CD14-positive monocyte (primary cell): Measurements from ENCODE around the gene NLRP10. TPM values are rescaled to one million over a fixed set of nuclear protein-coding genes. Genes with fewer than 3 reads are reported as not detected.

Source experiments
- DNase-seq, 3 donors: peaks; one replicate each; pipeline ENCODE4 v3.0.0-alpha.2; 2011 to 2022
- H2AFZ ChIP-seq: 2 replicates; pipeline ENCODE4 v1.6.0; 2012; ENCODE audit warnings: mild to moderate bottlenecking, low read depth, low read length, inconsistent platforms; ENCODE audit not compliant: insufficient read depth, poor library complexity, severe bottlenecking
- H3K27ac ChIP-seq, 2 donors: 1 replicate in 1 of 2; 2 replicates in 1 of 2; pipeline ENCODE4 v1.5.1; 2012 to 2013; ENCODE audit warnings: low read length in 2 of 2, control low read depth in 1 of 2, inconsistent platforms in 1 of 2, low read depth in 1 of 2, mild to moderate bottlenecking in 1 of 2
- H3K27me3 ChIP-seq, 2 donors: one replicate each; pipeline versions ENCODE4 v1.6.0 to v1.6.1; 2011 to 2013; ENCODE audit warnings: low read length in 2 of 2; ENCODE audit not compliant: control insufficient read depth in 2 of 2, insufficient read depth in 2 of 2
- H3K36me3 ChIP-seq, 2 donors: replicated peaks in 1 of 2; 1 replicate in 1 of 2; 2 replicates in 1 of 2; pipeline versions ENCODE4 v1.5.1 to v1.6.1; 2012 to 2013; ENCODE audit warnings: low read length in 2 of 2, control low read depth in 1 of 2, inconsistent platforms in 1 of 2, mild to moderate bottlenecking in 1 of 2; ENCODE audit not compliant: insufficient read depth in 2 of 2, control insufficient read depth in 1 of 2
- H3K4me1 ChIP-seq, 2 donors: 1 replicate in 1 of 2; 2 replicates in 1 of 2; pipeline versions ENCODE4 v1.5.1 to v1.6.1; 2012 to 2013; ENCODE audit warnings: low read length in 2 of 2, control low read depth in 1 of 2, inconsistent platforms in 1 of 2, mild to moderate bottlenecking in 1 of 2, moderate library complexity in 1 of 2; ENCODE audit not compliant: insufficient read depth in 2 of 2, control insufficient read depth in 1 of 2
- H3K4me2 ChIP-seq: replicated peaks from 2 replicates; pipeline ENCODE3; 2012; ENCODE audit warnings: low read length, moderate library complexity, mild to moderate bottlenecking; ENCODE audit not compliant: poor library complexity, severe bottlenecking; ENCODE audit errors: extremely low read depth
- H3K4me3 ChIP-seq, 3 experiments: fragments of 200-600 bp in 1 of 3; sonication (generic) in 1 of 3; replicated peaks in 1 of 3; 1 replicate in 2 of 3; 2 replicates in 1 of 3; pipeline ENCODE4 v1.5.1; 2011 to 2013; ENCODE audit warnings: low read length in 3 of 3, mild to moderate bottlenecking in 3 of 3, control low read depth in 2 of 3, low read depth in 2 of 3, inconsistent platforms in 1 of 3, moderate library complexity in 1 of 3
- H3K79me2 ChIP-seq: 2 replicates; pipeline ENCODE4 v1.6.0; 2012; ENCODE audit warnings: mild to moderate bottlenecking, control low read depth, inconsistent platforms, low read length, moderate library complexity; ENCODE audit not compliant: insufficient read depth
- H3K9ac ChIP-seq: 2 replicates; pipeline ENCODE4 v1.6.0; 2017; ENCODE audit warnings: low read length, mild to moderate bottlenecking; ENCODE audit not compliant: insufficient read depth, poor library complexity, severe bottlenecking
- H3K9me3 ChIP-seq, 2 donors: replicated peaks in 1 of 2; 1 replicate in 1 of 2; 2 replicates in 1 of 2; pipeline versions ENCODE4 v1.5.1 to v1.6.1; 2012 to 2013; ENCODE audit warnings: low read length in 2 of 2, control low read depth in 1 of 2; ENCODE audit not compliant: control insufficient read depth in 1 of 2, insufficient read depth in 1 of 2
- H4K20me1 ChIP-seq: 2 replicates; pipeline ENCODE4 v1.6.0; 2012; ENCODE audit warnings: mild to moderate bottlenecking, low read length, control low read depth, moderate library complexity; ENCODE audit not compliant: insufficient read depth
- H3K27ac Mint-ChIP-seq, 7 donors: one replicate each; pipeline ENCODE4 v1.8.0; 2020; ENCODE audit warnings: mild to moderate bottlenecking in 7 of 7, mixed read lengths in 7 of 7, moderate library complexity in 6 of 7, inconsistent platforms in 2 of 7
- H3K27me3 Mint-ChIP-seq, 3 donors: one replicate each; pipeline ENCODE4 v1.8.0; 2021 to 2022; ENCODE audit warnings: low read depth in 3 of 3, mild to moderate bottlenecking in 3 of 3, mixed read lengths in 3 of 3, moderate library complexity in 3 of 3, inconsistent platforms in 1 of 3
- H3K36me3 Mint-ChIP-seq, 2 donors: one replicate each; pipeline ENCODE4 v1.8.0; 2020; ENCODE audit warnings: mixed read lengths in 2 of 2, inconsistent platforms in 1 of 2, mild to moderate bottlenecking in 1 of 2
- H3K4me1 Mint-ChIP-seq: one replicate; pipeline ENCODE4 v1.8.0; 2020; ENCODE audit warnings: mild to moderate bottlenecking, mixed read lengths
- H3K4me3 Mint-ChIP-seq, 2 donors: one replicate each; pipeline ENCODE4 v1.8.0; 2020; ENCODE audit warnings: mild to moderate bottlenecking in 2 of 2, mixed read lengths in 2 of 2, moderate library complexity in 1 of 2
- H3K9me3 Mint-ChIP-seq, 7 donors: one replicate each; pipeline ENCODE4 v1.8.0; 2020 to 2022; ENCODE audit warnings: mixed read lengths in 7 of 7, mild to moderate bottlenecking in 6 of 7, moderate library complexity in 6 of 7, inconsistent platforms in 2 of 7
- CTCF ChIP-seq: fragments of 200-600 bp; IDR thresholded peaks from one replicate; pipeline ENCODE4 v1.8.0; 2022; ENCODE audit warnings: antibody characterized with exemption, mild to moderate bottlenecking
- WGBS: methylation state at CpG from one replicate; pipeline ENCODE4 v1.1.5; 2013; ENCODE audit warnings: missing lambda C conversion rate; ENCODE audit not compliant: insufficient coverage; 5-methylcytosine and 5-hydroxymethylcytosine counted together
- intact Hi-C, 2 donors: fragments of 100-400 bp; cut with micrococcal nuclease; formaldehyde crosslinking; loops; one replicate each; pipeline versions ENCODE4 v1.15.0 to v1.15.1; 2023
- polyA plus RNA-seq, 3 donors: library from polyadenylated mRNA; depleted of rRNA in 1 of 3; unstranded in 2 of 3; stranded (reverse) in 1 of 3; fragments of 300-500 nt in 2 of 3; fragments of >200 nt in 1 of 3; fragmentation: Illumina TruSeq in 2 of 3; gene quantifications; 1 replicate in 2 of 3; 2 replicates in 1 of 3; pipeline ENCODE4 v1.2.3, GENCODE V29; 2012 to 2021

The NLRP10 gene
- polyA plus RNA-seq, 3 donors, result not detected

GRCh38 chr11:7986768-7987559, 21.7 kb upstream of the NLRP10 start, which contains the start of gene EIF3F:
EIF3F (plus strand) TSS chr11:7987337; CDS start chr11:7987353, 16 bp downstream.
- Mint-ChIP-seq H3K4me3 (peak within 1 kb of the TSS; percentile 85 to 98), H3K36me3 (peaks cover 22 to 25% of the 10 kb centered on the region in 2 donors), H3K9me3 (peaks cover 0 to 2% (median 0%) of the 10 kb centered on the region in 7 donors), H3K27ac (peak within 1 kb of the TSS; percentile 87 to 96 (median 91)), H3K27me3 (peaks cover 0 to 10% (median 0%) of the 10 kb centered on the region in 3 donors), H3K4me1 (peaks cover 24% of the 10 kb centered on the region)
- Histone ChIP-seq H3K9ac (peak within 1 kb of the TSS; percentile 76), H3K79me2 (peaks cover 34% of the 10 kb centered on the region), H3K27ac (peak within 1 kb of the TSS; percentile 58 to 82), H3K9me3 (no peaks in the 10 kb centered on the region), H3K4me1 (peaks cover 18 to 25% of the 10 kb centered on the region in 2 donors), H3K27me3 (no peaks in the 10 kb centered on the region), H3K36me3 (peaks cover 10 to 19% of the 10 kb centered on the region in 2 donors), H4K20me1 (no peaks in the 10 kb centered on the region), H3K4me2 (peak within 1 kb of the TSS; percentile 95), H3K4me3 (peak within 1 kb of the TSS; percentile 61 to 85 (median 83)), H2AFZ (peak within 1 kb of the TSS; percentile 94)
- intact Hi-C loops, result loop anchor here (5.0 to 10.0 kb wide), 5 partner anchors 95 to 1512 kb away; partner anchors contain the start of genes RPL27A (in 1 of the 2), TRIM3 (in 1 of the 2) and TRIM66 (in 1 of the 2)
- DNase-seq, result peak; percentile 98 to 100 (median 98)
- peak; percentile 84 for TF ChIP-seq CTCF
- WGBS, result under 1% methylated on average over 43 of the region's 47 CpGs

GRCh38 chr11:7983832-7984590, 18.8 kb upstream of the NLRP10 start:
- Mint-ChIP-seq H3K4me3 (no peak overlapping the region), H3K27me3 (peaks cover 0 to 10% (median 0%) of the 10 kb centered on the region in 3 donors), H3K36me3 (peaks cover 3% of the 10 kb centered on the region in 2 donors), H3K27ac (no peak overlapping the region), H3K4me1 (peaks cover 20% of the 10 kb centered on the region), H3K9me3 (peaks cover 0 to 2% (median 0%) of the 10 kb centered on the region in 7 donors)
- Histone ChIP-seq H3K79me2 (peaks cover 19% of the 10 kb centered on the region), H2AFZ (no peak overlapping the region), H4K20me1 (no peaks in the 10 kb centered on the region), H3K36me3 (peaks cover 2 to 5% of the 10 kb centered on the region in 2 donors), H3K4me1 (peaks cover 18 to 23% of the 10 kb centered on the region in 2 donors), H3K27ac (no peak overlapping the region), H3K9ac (no peak overlapping the region), H3K4me2 (no peak overlapping the region), H3K9me3 (no peaks in the 10 kb centered on the region), H3K27me3 (no peaks in the 10 kb centered on the region), H3K4me3 (no peak overlapping the region)
- DNase-seq, result no peak
- WGBS, result 86% methylated on average over 7 of the region's 7 CpGs
- no peak for TF ChIP-seq CTCF
- intact Hi-C loops, result loop anchor here (10.0 kb wide), 3 partner anchors 389 to 1509 kb away; partner anchors contain the start of genes RPL27A (in 1 of the 2), TRIM3 (in 1 of the 2) and TRIM66 (in 1 of the 2)
